A549 (cell line): ENCODE data around the gene TXN2. TPM values are rescaled to one million over a fixed set of nuclear protein-coding genes. Genes with fewer than 3 reads are reported as not detected.

Source experiments
- ATAC-seq, 2 experiments: fragments of 200-7000 bp in 1 of 2; fragments of >200 bp in 1 of 2; cut with Nextera tagmentation in 1 of 2; cut with Tn5 transposase in 1 of 2; 3 replicates each; pipeline versions ENCODE4 v1.8.0 to v1.9.1; 2018 to 2020; ENCODE audit warnings: mild to moderate bottlenecking in 1 of 2, moderate library complexity in 1 of 2
- CTCF ChIA-PET: fragments of 300-600 bp; sonication (Branson Sonifier 250); formaldehyde crosslinking; extraction: SDS; loops from one replicate; lab custom pipeline; 2021; ENCODE audit warnings: antibody characterized with exemption, inconsistent platforms; lab: Yijun Ruan, JAX
- POLR2A ChIA-PET: fragments of 350-600 bp; formaldehyde crosslinking; extraction: SDS; loops from one replicate; lab custom pipeline; 2021; ENCODE audit warnings: antibody characterized with exemption, inconsistent platforms; lab: Yijun Ruan, JAX
- DNase-seq, 2 experiments: peaks; one replicate each; pipeline versions ENCODE4 v3.0.0 to v3.0.0-alpha.2; 2011 to 2016; ENCODE audit warnings: low read depth in 1 of 2, low spot score in 1 of 2
- FAIRE-seq: peaks from 2 replicates; lab custom pipeline; 2011; peaks lifted over from hg19 to GRCh38; lab: Jason Lieb, UNC
- H3K27ac ChIP-seq, 2 experiments: fragments of >200 bp; sonication (Bioruptor Twin); formaldehyde crosslinking; 3 replicates each; pipeline ENCODE4 v1.5.1; 2016 to 2017
- H3K4me1 ChIP-seq: fragments of >200 bp; sonication (Bioruptor Twin); formaldehyde crosslinking; 3 replicates; pipeline ENCODE4 v1.6.1; 2016
- H3K4me2 ChIP-seq: fragments of >200 bp; sonication (Bioruptor Twin); formaldehyde crosslinking; 3 replicates; pipeline ENCODE4 v1.6.1; 2016
- H3K4me3 ChIP-seq: fragments of >200 bp; sonication (Bioruptor Twin); formaldehyde crosslinking; 3 replicates; pipeline ENCODE4 v1.5.1; 2016
- H3K9me3 ChIP-seq: fragments of >200 bp; sonication (Bioruptor Twin); formaldehyde crosslinking; 3 replicates; pipeline ENCODE4 v1.6.1; 2016
- BHLHE40 ChIP-seq: IDR thresholded peaks from 2 replicates; pipeline ENCODE4 v1.6.1; 2012; ENCODE audit warnings: low read depth, low read length, inconsistent platforms
- CEBPB ChIP-seq, 2 experiments: fragments of >200 bp in 1 of 2; sonication (Bioruptor Twin) in 1 of 2; formaldehyde crosslinking in 1 of 2; IDR thresholded peaks; 2 replicates each; pipeline ENCODE4 v1.6.1; 2012 to 2016
- CHD2 ChIP-seq: fragments of 150-350 bp; IDR thresholded peaks from 2 replicates; pipeline ENCODE4 v1.6.1; 2014; ENCODE audit warnings: low read length; ENCODE audit not compliant: partially characterized antibody
- EHF ChIP-seq: fragments of 250-450 bp; sonication (Bioruptor Pico); IDR thresholded peaks from 2 replicates; pipeline ENCODE4 v1.5.0; 2020; ENCODE audit warnings: mild to moderate bottlenecking
- EP300 ChIP-seq, 2 experiments: fragments of >200 bp; sonication (Bioruptor Twin); formaldehyde crosslinking; IDR thresholded peaks; 2 replicates in 1 of 2; 3 replicates in 1 of 2; pipeline ENCODE4 v1.6.1; 2016 to 2017
- ESRRA ChIP-seq: fragments of 150-350 bp; IDR thresholded peaks from 2 replicates; pipeline ENCODE4 v1.6.1; 2014; ENCODE audit warnings: mild to moderate bottlenecking, low read length, borderline replicate concordance
- FOSB ChIP-seq: fragments of 250-450 bp; sonication (Bioruptor Pico); IDR thresholded peaks from 2 replicates; pipeline ENCODE4 v1.5.0; 2020; ENCODE audit warnings: mild to moderate bottlenecking, moderate library complexity
- FOSL2 ChIP-seq, 2 experiments: fragments of 450-650 bp in 1 of 2; fragments of >200 bp in 1 of 2; sonication (Bioruptor Twin) in 1 of 2; formaldehyde crosslinking; IDR thresholded peaks; 2 replicates each; pipeline versions ENCODE4 v1.5.0 to v1.6.1; 2016 to 2020; ENCODE audit warnings: mild to moderate bottlenecking in 1 of 2, moderate library complexity in 1 of 2
- GATA3 ChIP-seq: IDR thresholded peaks from 2 replicates; pipeline ENCODE4 v1.6.1; 2012; ENCODE audit warnings: borderline replicate concordance
- HOXB13 ChIP-seq: fragments of 250-450 bp; sonication (Bioruptor Pico); IDR thresholded peaks from 2 replicates; pipeline ENCODE4 v1.5.0; 2020; ENCODE audit warnings: low read depth, mild to moderate bottlenecking, moderate library complexity
- JUN ChIP-seq, 2 experiments: fragments of >200 bp; sonication (Bioruptor Twin); formaldehyde crosslinking; IDR thresholded peaks; 2 replicates in 1 of 2; 3 replicates in 1 of 2; pipeline ENCODE4 v1.6.1; 2016 to 2017
- JUNB ChIP-seq: fragments of >200 bp; sonication (Bioruptor Twin); formaldehyde crosslinking; IDR thresholded peaks from 2 replicates; pipeline ENCODE4 v1.6.1; 2016
- KDM5A ChIP-seq: fragments of 200-600 bp; sonication (generic); IDR thresholded peaks from 2 replicates; pipeline ENCODE4 v1.6.1; 2016; ENCODE audit warnings: antibody characterized with exemption, mild to moderate bottlenecking
- NFE2L2 ChIP-seq: fragments of 150-350 bp; conservative IDR thresholded peaks from 2 replicates; pipeline ENCODE4 v1.6.1; 2014; ENCODE audit warnings: low read length
- RFX5 ChIP-seq: fragments of 450-650 bp; IDR thresholded peaks from 2 replicates; pipeline ENCODE4 v1.7.1; 2014; ENCODE audit warnings: antibody characterized with exemption, mild to moderate bottlenecking, moderate library complexity
- RNF2 ChIP-seq: fragments of 200-600 bp; sonication (generic); IDR thresholded peaks from 2 replicates; pipeline ENCODE4 v1.6.1; 2016; ENCODE audit warnings: low read depth, mild to moderate bottlenecking, antibody characterized with exemption, moderate library complexity, borderline replicate concordance
- WGBS: methylation state at CpG from one replicate; pipeline ENCODE4 v1.1.6; 2017; ENCODE audit errors: missing lambda C conversion rate; 5-methylcytosine and 5-hydroxymethylcytosine counted together
- polyA plus RNA-seq, 4 experiments: library from polyadenylated mRNA; depleted of rRNA in 3 of 4; stranded (reverse); fragments of >200 nt; fragmentation: RNase III in 1 of 4; extraction: RNeasy Plus Mini Kit Qiagen cat#74134 plus additional on column Dnase treatment in 1 of 4; gene quantifications; 2 replicates in 3 of 4; 3 replicates in 1 of 4; pipeline ENCODE4 v1.2.3, GENCODE V29; 2011 to 2017
- TF ChIP-seq, protein P1 (sequence below): IDR thresholded peaks from 2 replicates; pipeline ENCODE4 v1.6.1; 2012
- TF ChIP-seq, protein P2 (sequence below): IDR thresholded peaks from 2 replicates; pipeline ENCODE4 v1.6.1; 2012
- TF ChIP-seq, protein P3 (sequence below): IDR thresholded peaks from 2 replicates; pipeline ENCODE4 v1.6.1; 2012; ENCODE audit warnings: low read depth, borderline replicate concordance
- TF ChIP-seq, protein P4 (sequence below): fragments of 450-650 bp; IDR thresholded peaks from 2 replicates; pipeline ENCODE4 v1.6.1; 2014; ENCODE audit warnings: antibody characterized with exemption

The TXN2 gene
- polyA plus RNA-seq, 2 of the 4 experiments (the other 2 are of a cell fraction), result 82.2 to 89.6 TPM

DNA sequence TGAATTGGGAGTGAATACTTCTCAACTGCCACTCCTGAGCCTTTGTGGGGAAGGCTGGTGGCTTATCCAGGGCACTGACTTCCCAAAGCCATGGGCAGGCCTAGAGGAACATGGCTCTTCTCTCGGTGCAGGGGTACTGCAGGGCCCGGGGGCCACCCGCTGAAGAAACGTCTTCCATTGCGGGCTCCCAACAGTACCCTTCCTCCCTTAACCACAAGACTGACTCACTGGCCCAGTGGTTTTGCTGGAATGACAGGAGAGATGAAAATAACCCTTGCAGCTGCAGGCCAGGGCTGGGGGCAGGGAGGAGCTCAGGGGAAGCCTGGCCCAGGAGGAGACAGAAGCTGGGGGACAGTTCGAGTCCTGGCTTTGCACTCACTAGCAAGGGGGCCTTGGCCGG is 13.5 kb downstream of the TXN2 start:
- ChIA-PET CTCF (interaction anchor here (0.9 to 11.3 kb wide), 7 partner anchors 8 to 167 kb away, joined by 3 to 113 read pairs (median 5); no protein-coding TSS in a partner anchor), POLR2A (interaction anchor here (1.0 kb wide), 1 partner anchor 80 kb away, joined by 5 read pairs; the partner anchor contains the start of gene MYH9)
- Histone ChIP-seq H3K9me3 (no peaks in the 10 kb centered on the region), H3K4me1 (peaks cover 73% of the 10 kb centered on the region), H3K4me3 (no peak overlapping the region), H3K27ac (peak overlapping the region; percentile 77 to 98), H3K4me2 (peak overlapping the region; percentile 58)
- 28% methylated on average over 5 of the region's 7 CpGs for WGBS
- peak in 1 of 2 experiments; percentile 26; a peak in 2 of 6 replicates for ATAC-seq
- peak; percentile 33 to 48 for DNase-seq
- TF ChIP-seq GATA3, result peak; percentile 28; the same call in 1 of the 2 replicates
- no peak for TF ChIP-seq FOSL2 (IDR thresholded peaks at IDR 0.05)
- peak; percentile 37; the same call in 1 of the 2 replicates for TF ChIP-seq FOSL2 (CRISPR knock-in tag; IDR thresholded peaks at IDR 0.05)
- no peak for TF ChIP-seq CHD2
- no peak for TF ChIP-seq NFE2L2
- FAIRE-seq, result no peak

DNA sequence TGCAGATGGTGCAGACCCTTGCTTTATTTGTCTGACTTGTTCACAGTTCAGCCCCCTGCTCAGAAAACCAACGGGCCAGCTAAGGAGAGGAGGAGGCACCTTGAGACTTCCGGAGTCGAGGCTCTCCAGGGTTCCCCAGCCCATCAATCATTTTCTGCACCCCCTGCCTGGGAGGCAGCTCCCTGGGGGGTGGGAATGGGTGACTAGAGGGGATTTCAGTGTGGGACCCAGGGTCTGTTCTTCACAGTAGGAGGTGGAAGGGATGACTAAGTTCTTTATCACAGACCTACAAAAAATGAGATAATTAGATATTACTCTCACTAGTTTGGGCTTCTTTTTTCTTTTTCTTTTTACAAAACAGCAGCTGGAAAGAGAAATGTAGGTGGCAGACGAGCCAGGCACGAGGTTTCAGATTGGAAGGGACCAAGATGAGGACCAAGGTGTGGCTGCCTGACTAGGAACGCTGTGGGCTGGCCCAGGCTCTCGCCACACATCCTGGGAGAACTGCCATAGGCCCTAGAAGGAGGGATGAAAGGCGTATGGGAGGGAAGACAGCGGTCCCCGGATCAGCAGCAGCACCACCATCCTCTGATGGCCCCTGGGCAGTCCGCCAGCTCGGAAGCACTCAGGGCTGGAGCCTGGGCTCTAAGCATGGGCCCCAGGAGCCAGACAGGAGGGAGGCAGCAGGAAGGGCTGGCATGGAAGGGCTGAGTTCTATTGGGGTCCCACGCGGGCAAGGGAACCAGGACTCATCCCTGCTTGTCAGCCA is 14.2 kb downstream of the TXN2 start:
- H3K27ac ChIP-seq, result peak overlapping the region; percentile 77 to 98
- peaks cover 80% of the 10 kb centered on the region for H3K4me1 ChIP-seq
- CTCF ChIA-PET, result interaction anchor here (1.4 to 11.3 kb wide), 6 partner anchors 9 to 166 kb away, joined by 3 to 113 read pairs (median 5); no protein-coding TSS in a partner anchor
- WGBS, result 62% methylated on average over 12 of the region's 14 CpGs
- peak overlapping the region; percentile 58 for H3K4me2 ChIP-seq
- no peaks in the 10 kb centered on the region for H3K9me3 ChIP-seq
- FAIRE-seq, result no peak
- TF ChIP-seq EP300 (IDR thresholded peaks at IDR 0.05) (0 out of 5 replicates have a peak, but pooled peaks of 1 of the 2 experiments have one; percentile 17), GATA3 (no peak), JUN (IDR thresholded peaks at IDR 0.05) (peak in 1 of 2 experiments; percentile 25; a peak in 1 of 5 replicates), KDM5A (no peak), CHD2 (no peak)
- TF ChIP-seq, all 56 proteins: peak for 2
- POLR2A ChIA-PET, result interaction anchor here (1.0 to 1.2 kb wide), 2 partner anchors 79 to 81 kb away, joined by 4 to 5 read pairs; partner anchors contain the start of gene MYH9
- DNase-seq (no peak), ATAC-seq (0 out of 6 replicates have a peak, but pooled peaks have one; percentile 4 to 7)
- H3K4me3 ChIP-seq, result no peak overlapping the region

DNA sequence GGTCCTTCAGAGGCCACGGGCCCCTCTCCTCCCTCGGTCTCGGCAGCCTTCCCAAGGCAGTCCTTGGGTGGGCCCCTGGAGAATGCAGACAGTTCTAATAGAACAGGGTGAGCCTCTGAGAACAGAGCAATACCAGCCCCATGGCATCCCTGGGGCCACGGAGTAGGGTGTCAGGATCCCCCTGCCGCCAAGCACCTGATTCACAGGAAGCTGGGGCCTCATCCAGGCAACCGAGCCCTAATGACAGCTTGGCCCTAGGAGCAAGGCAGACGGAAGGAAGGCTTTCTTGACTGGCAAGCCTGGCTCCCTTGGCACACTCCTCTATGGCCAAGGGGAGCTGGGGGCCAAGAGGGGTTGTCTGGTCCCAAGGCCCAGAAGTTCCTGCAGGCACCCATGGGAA is 15.2 kb downstream of the TXN2 start:
- Histone ChIP-seq H3K27ac (peak overlapping the region; percentile 77 to 98), H3K9me3 (no peaks in the 10 kb centered on the region), H3K4me2 (peak overlapping the region; percentile 66), H3K4me3 (no peak overlapping the region), H3K4me1 (peaks cover 86% of the 10 kb centered on the region)
- ChIA-PET CTCF (interaction anchor here (1.4 to 11.3 kb wide), 3 partner anchors 12 to 165 kb away, joined by 3 to 113 read pairs (median 5); no protein-coding TSS in a partner anchor), POLR2A (interaction anchor here (0.9 to 1.2 kb wide), 3 partner anchors 11 to 80 kb away, joined by 3 to 5 read pairs (median 4); partner anchors contain the start of gene MYH9)
- FAIRE-seq, result no peak
- no peak for ATAC-seq
- 95% methylated on average over 4 of the region's 7 CpGs for WGBS
- DNase-seq, result no peak
- TF ChIP-seq EHF (CRISPR knock-in tag) (no peak), HOXB13 (CRISPR knock-in tag) (peak; percentile 52; the same call in 1 of the 2 replicates)

DNA sequence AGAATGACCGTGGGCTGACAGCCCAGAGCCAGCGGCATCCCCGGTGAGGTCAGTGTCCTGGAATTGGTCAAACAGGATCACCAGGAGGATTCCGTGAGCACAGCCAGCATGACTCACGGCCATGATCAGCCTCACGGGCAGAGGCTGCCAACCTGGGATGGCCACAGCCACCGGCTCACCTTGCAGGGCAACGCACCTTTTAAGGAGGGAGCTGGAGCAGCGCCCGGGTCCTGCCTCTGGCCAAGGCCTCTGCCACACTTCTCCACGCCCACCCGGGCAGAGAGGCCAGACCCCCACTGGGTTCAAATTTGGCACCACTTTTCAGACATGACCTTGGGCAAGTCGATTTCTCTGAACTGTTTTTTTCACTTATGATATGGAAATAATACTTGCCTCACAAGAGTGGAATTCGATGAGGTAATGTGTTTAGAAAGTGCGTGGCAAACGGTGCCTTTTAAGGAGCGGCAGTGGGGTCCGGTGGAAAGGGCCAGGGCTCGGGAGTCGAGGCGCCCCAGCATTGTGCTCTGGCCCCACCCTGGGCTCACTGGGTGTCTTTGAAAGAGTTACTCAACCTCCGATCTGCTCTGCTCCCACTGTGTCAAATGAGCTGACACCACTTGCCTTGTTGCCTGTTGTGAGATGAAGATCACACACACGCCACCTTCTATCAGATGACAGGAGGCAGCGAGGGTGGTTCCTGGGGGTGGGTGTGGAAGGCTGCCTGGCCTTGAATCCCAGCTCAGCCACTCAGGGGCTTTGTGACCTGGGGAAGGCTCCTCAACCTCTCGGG is 16.0 kb downstream of the TXN2 start:
- DNase-seq, result peak; percentile 75 to 87
- POLR2A ChIA-PET, result interaction anchor here (0.9 to 1.1 kb wide), 3 partner anchors 10 to 77 kb away, joined by 3 to 5 read pairs (median 3); partner anchors contain the start of gene MYH9
- no peak for TF ChIP-seq RFX5
- TF ChIP-seq GATA3, result peak; percentile 78; the same call in 1 of the 2 replicates
- TF ChIP-seq CEBPB (IDR thresholded peaks at IDR 0.05), result peak in 1 of 2 experiments; percentile 37; a peak in 1 of 4 replicates
- 0 out of 2 replicates have a peak, but pooled peaks have one; percentile 33 for TF ChIP-seq ESRRA
- TF ChIP-seq, protein P1, sequence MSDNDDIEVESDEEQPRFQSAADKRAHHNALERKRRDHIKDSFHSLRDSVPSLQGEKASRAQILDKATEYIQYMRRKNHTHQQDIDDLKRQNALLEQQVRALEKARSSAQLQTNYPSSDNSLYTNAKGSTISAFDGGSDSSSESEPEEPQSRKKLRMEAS, result peak; percentile 60
- TF ChIP-seq FOSL2 (IDR thresholded peaks at IDR 0.05), result peak; percentile 34; the same call in 1 of the 2 replicates
- TF ChIP-seq FOSL2 (CRISPR knock-in tag; IDR thresholded peaks at IDR 0.05), result peak; percentile 86
- peak; percentile 58; a peak in 4 of 5 replicates for TF ChIP-seq JUN (IDR thresholded peaks at IDR 0.05)
- no peak for TF ChIP-seq BHLHE40
- TF ChIP-seq RNF2, result no peak
- TF ChIP-seq, protein P2, sequence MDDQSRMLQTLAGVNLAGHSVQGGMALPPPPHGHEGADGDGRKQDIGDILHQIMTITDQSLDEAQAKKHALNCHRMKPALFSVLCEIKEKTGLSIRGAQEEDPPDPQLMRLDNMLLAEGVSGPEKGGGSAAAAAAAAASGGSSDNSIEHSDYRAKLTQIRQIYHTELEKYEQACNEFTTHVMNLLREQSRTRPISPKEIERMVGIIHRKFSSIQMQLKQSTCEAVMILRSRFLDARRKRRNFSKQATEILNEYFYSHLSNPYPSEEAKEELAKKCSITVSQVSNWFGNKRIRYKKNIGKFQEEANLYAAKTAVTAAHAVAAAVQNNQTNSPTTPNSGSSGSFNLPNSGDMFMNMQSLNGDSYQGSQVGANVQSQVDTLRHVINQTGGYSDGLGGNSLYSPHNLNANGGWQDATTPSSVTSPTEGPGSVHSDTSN, result 0 out of 2 replicates have a peak, but pooled peaks have one; percentile 11
- TF ChIP-seq, protein P3, sequence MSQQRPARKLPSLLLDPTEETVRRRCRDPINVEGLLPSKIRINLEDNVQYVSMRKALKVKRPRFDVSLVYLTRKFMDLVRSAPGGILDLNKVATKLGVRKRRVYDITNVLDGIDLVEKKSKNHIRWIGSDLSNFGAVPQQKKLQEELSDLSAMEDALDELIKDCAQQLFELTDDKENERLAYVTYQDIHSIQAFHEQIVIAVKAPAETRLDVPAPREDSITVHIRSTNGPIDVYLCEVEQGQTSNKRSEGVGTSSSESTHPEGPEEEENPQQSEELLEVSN, result no peak
- TF ChIP-seq JUNB, result peak; percentile 74
- TF ChIP-seq, protein P4, sequence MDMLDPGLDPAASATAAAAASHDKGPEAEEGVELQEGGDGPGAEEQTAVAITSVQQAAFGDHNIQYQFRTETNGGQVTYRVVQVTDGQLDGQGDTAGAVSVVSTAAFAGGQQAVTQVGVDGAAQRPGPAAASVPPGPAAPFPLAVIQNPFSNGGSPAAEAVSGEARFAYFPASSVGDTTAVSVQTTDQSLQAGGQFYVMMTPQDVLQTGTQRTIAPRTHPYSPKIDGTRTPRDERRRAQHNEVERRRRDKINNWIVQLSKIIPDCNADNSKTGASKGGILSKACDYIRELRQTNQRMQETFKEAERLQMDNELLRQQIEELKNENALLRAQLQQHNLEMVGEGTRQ, result no peak
- peak in 1 of 2 experiments; percentile 65; a peak in 1 of 5 replicates for TF ChIP-seq EP300 (IDR thresholded peaks at IDR 0.05)
- no peak for TF ChIP-seq FOSB (CRISPR knock-in tag)
- H3K4me1 ChIP-seq, result peaks cover 89% of the 10 kb centered on the region
- no peaks in the 10 kb centered on the region for H3K9me3 ChIP-seq
- FAIRE-seq, result no peak
- no peak overlapping the region for H3K4me3 ChIP-seq
- H3K4me2 ChIP-seq, result peak overlapping the region; percentile 66
- peak overlapping the region; percentile 77 to 98 for H3K27ac ChIP-seq
- WGBS, result 9% methylated on average over 13 of the region's 25 CpGs
- CTCF ChIA-PET, result interaction anchor here (1.4 to 11.3 kb wide), 3 partner anchors 11 to 164 kb away, joined by 3 to 113 read pairs (median 5); no protein-coding TSS in a partner anchor
- peak; percentile 77 to 80 for ATAC-seq
